Lower lobe of right lung (tissue), 2 donors: Measurements from ENCODE around the gene MYOT. TPM values are rescaled to one million over a fixed set of nuclear protein-coding genes. Genes with fewer than 3 reads are reported as not detected.

Source experiments
- ATAC-seq, 2 donors: fragments of 200-7000 bp; cut with Tn5 transposase; one replicate each; pipeline ENCODE4 v1.9.1; 2020 to 2022; ENCODE audit warnings: mild to moderate bottlenecking in 2 of 2, moderate library complexity in 2 of 2
- DNase-seq: peaks from one replicate; pipeline ENCODE4 v3.0.0-alpha.2; 2020
- H3K27ac ChIP-seq: fragments of 200-600 bp; one replicate; pipeline ENCODE4 v1.8.0; 2022
- H3K27me3 ChIP-seq: fragments of 200-600 bp; one replicate; pipeline ENCODE4 v1.8.0; 2022; ENCODE audit warnings: low read depth
- H3K36me3 ChIP-seq: fragments of 200-600 bp; one replicate; pipeline ENCODE4 v1.8.0; 2022; ENCODE audit warnings: mild to moderate bottlenecking
- H3K4me1 ChIP-seq: fragments of 200-600 bp; one replicate; pipeline ENCODE4 v1.8.0; 2022
- H3K4me3 ChIP-seq: fragments of 200-600 bp; one replicate; pipeline ENCODE4 v1.8.0; 2022; ENCODE audit warnings: mild to moderate bottlenecking
- H3K9me3 ChIP-seq: fragments of 200-600 bp; one replicate; pipeline ENCODE4 v1.8.0; 2022
- CTCF ChIP-seq: fragments of 200-600 bp; IDR thresholded peaks from one replicate; pipeline ENCODE4 v1.8.0; 2022; ENCODE audit warnings: antibody characterized with exemption, mild to moderate bottlenecking
- intact Hi-C: fragments of 100-400 bp; cut with DNase I; formaldehyde crosslinking; loops from one replicate; pipeline ENCODE4 v1.11.0; 2022
- total RNA-seq: library from RNA; stranded (reverse); fragmentation: NEBNext Ultra II Directional; extraction: Animal tissue kit (Norgen Biotek cat#: 25700); gene quantifications from one replicate; pipeline ENCODE4 v1.2.1, GENCODE V29; 2021
- donor health status: DM: no; HTN: yes; CAD: no; lungs with severe emphysema.

Gene MYOT
- total RNA-seq, 1 donor from 2014 or later: not detected

DNA sequence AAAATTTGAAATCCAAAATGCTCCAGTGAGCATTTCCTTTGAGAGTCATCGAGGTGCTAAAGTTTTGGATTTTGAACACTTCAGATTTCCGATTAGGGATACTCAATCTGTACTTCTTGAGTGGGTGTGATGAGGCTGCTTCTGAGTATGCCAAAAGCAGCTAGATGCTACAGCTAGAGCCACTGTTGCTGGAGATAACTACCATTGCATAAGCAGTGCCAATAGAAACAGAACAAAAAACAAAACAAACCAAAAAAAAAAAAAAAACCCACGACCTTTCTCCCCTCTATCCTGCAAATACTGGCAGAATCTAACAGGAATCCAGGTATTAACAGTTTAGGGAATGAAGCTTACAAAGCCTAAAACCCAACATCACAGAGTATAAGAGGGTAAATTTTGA, 65.1 kb downstream of the MYOT start:
- H3K4me1 ChIP-seq: no peaks in the 10 kb centered on the region
- ATAC-seq (no peak), DNase-seq (no peak)
- no peak for TF ChIP-seq CTCF
- intact Hi-C loops: no loop called here
- H3K9me3 ChIP-seq: no peaks in the 10 kb centered on the region
- H3K27me3 ChIP-seq: no peaks in the 10 kb centered on the region
- no peak overlapping the region for H3K4me3 ChIP-seq
- peaks cover 19% of the 10 kb centered on the region for H3K36me3 ChIP-seq
- H3K27ac ChIP-seq: no peak overlapping the region

GRCh38 chr5:137933491-137933911, 65.8 kb downstream of the MYOT start:
- no peak for TF ChIP-seq CTCF
- Histone ChIP-seq H3K4me3 (no peak overlapping the region), H3K36me3 (peaks cover 24% of the 10 kb centered on the region), H3K9me3 (no peaks in the 10 kb centered on the region), H3K27ac (no peak overlapping the region), H3K4me1 (no peaks in the 10 kb centered on the region), H3K27me3 (no peaks in the 10 kb centered on the region)
- no peak for ATAC-seq
- no peak for DNase-seq
- intact Hi-C loops: no loop called here

GRCh38 chr5:137935190-137935589, 67.5 kb downstream of the MYOT start:
- H3K27me3 ChIP-seq: no peaks in the 10 kb centered on the region
- no peaks in the 10 kb centered on the region for H3K4me1 ChIP-seq
- no peak for TF ChIP-seq CTCF
- H3K9me3 ChIP-seq: no peaks in the 10 kb centered on the region
- DNase-seq: no peak
- no peak for ATAC-seq
- no peak overlapping the region for H3K27ac ChIP-seq
- peaks cover 37% of the 10 kb centered on the region for H3K36me3 ChIP-seq
- intact Hi-C loops: no loop called here
- H3K4me3 ChIP-seq: no peak overlapping the region

GRCh38 chr5:137935694-137936093, 68.0 kb downstream of the MYOT start:
- no peak for DNase-seq
- H3K27me3 ChIP-seq: no peaks in the 10 kb centered on the region
- H3K36me3 ChIP-seq: peaks cover 42% of the 10 kb centered on the region
- no peak overlapping the region for H3K4me3 ChIP-seq
- H3K9me3 ChIP-seq: no peaks in the 10 kb centered on the region
- intact Hi-C loops: no loop called here
- no peak for ATAC-seq
- TF ChIP-seq CTCF: no peak
- no peak overlapping the region for H3K27ac ChIP-seq
- no peaks in the 10 kb centered on the region for H3K4me1 ChIP-seq

Other genes starting within 250 kb of the MYOT start
- gene KLHL3, start 131.8 kb upstream of the MYOT start, total RNA-seq: 6.7 TPM
- 21.7 TPM for gene HNRNPA0, start 113.5 kb upstream of the MYOT start, total RNA-seq
- gene PKD2L2, start 21.6 kb downstream of the MYOT start, total RNA-seq: not detected
- 42.9 TPM for gene FAM13B, start 165.2 kb downstream of the MYOT start, total RNA-seq
- not detected for gene WNT8A, start 216.2 kb downstream of the MYOT start, total RNA-seq